ENCODE results near the gene SELENOM.

SELENOM gene

GRCh38 chr22:31126128-31126868 lies 18.9 kb upstream of the SELENOM start:
- DNase-seq (peak; percentile 13), ATAC-seq (ENCODE audit: insufficient read depth, low read depth) (peak; percentile 47)
- H3K9me3 ChIP-seq (ENCODE audit: insufficient read depth, low read length, severe bottlenecking) = no peaks in the 10 kb centered on the region
- H3K36me3 ChIP-seq (ENCODE audit: insufficient read depth, low read length) = no peaks in the 10 kb centered on the region
- no peak overlapping the region for H3K27ac ChIP-seq (ENCODE audit: low read length)
- H4K20me1 ChIP-seq (ENCODE audit: insufficient read depth, low read length) = no peaks in the 10 kb centered on the region
- H3K4me2 ChIP-seq (ENCODE audit: insufficient read depth, low read length) = no peak overlapping the region
- no peak overlapping the region for H3K9ac ChIP-seq (ENCODE audit: low read depth, low read length)
- no peak overlapping the region for H3K4me3 ChIP-seq (ENCODE audit: low read depth in 1 of 2, low read length in 2 of 2)
- TF ChIP-seq EZH2 (IDR thresholded peaks at IDR 0.05; ENCODE audit: borderline replicate concordance, low read depth, low read length, severe bottlenecking) (no peak), CTCF (IDR thresholded peaks at IDR 0.05; ENCODE audit: borderline replicate concordance, extremely low read depth, low read length, poor library complexity, severe bottlenecking) (no peak)
- no peaks in the 10 kb centered on the region for H3K27me3 ChIP-seq (ENCODE audit: insufficient read depth, low read length, poor library complexity)
- H2AFZ ChIP-seq (ENCODE audit: low read depth, low read length) = no peak overlapping the region
- no peaks in the 10 kb centered on the region for H3K79me2 ChIP-seq (ENCODE audit: insufficient read depth, low read length)
- no peaks in the 10 kb centered on the region for H3K4me1 ChIP-seq (ENCODE audit: insufficient read depth, low read length)

- ATAC-seq (ENCODE audit: insufficient read depth, low read depth) (no peak), DNase-seq (no peak)
- no peaks in the 10 kb centered on the region for H3K27me3 ChIP-seq (ENCODE audit: insufficient read depth, low read length, poor library complexity)
- H3K4me2 ChIP-seq (ENCODE audit: insufficient read depth, low read length) = no peak overlapping the region
- H4K20me1 ChIP-seq (ENCODE audit: insufficient read depth, low read length) = no peaks in the 10 kb centered on the region
- no peaks in the 10 kb centered on the region for H3K36me3 ChIP-seq (ENCODE audit: insufficient read depth, low read length)
- H3K4me1 ChIP-seq (ENCODE audit: insufficient read depth, low read length) = no peaks in the 10 kb centered on the region
- no peaks in the 10 kb centered on the region for H3K79me2 ChIP-seq (ENCODE audit: insufficient read depth, low read length)
- no peaks in the 10 kb centered on the region for H3K9me3 ChIP-seq (ENCODE audit: insufficient read depth, low read length, severe bottlenecking)
- H2AFZ ChIP-seq (ENCODE audit: low read depth, low read length) = no peak overlapping the region
- no peak overlapping the region for H3K27ac ChIP-seq (ENCODE audit: low read length)
- no peak overlapping the region for H3K9ac ChIP-seq (ENCODE audit: low read depth, low read length)
- TF ChIP-seq EZH2 (IDR thresholded peaks at IDR 0.05; ENCODE audit: borderline replicate concordance, low read depth, low read length, severe bottlenecking) (no peak), CTCF (IDR thresholded peaks at IDR 0.05; ENCODE audit: borderline replicate concordance, extremely low read depth, low read length, poor library complexity, severe bottlenecking) (no peak)
- H3K4me3 ChIP-seq (ENCODE audit: low read depth in 1 of 2, low read length in 2 of 2) = no peak overlapping the region
Measured at GRCh38 chr22:31125521-31126117, 18.3 kb upstream of the SELENOM start.

- DNase-seq (no peak), ATAC-seq (ENCODE audit: insufficient read depth, low read depth) (no peak)
- H3K4me3 ChIP-seq (ENCODE audit: low read depth in 1 of 2, low read length in 2 of 2) = no peak overlapping the region
- no peak for TF ChIP-seq EZH2 (IDR thresholded peaks at IDR 0.05; ENCODE audit: borderline replicate concordance, low read depth, low read length, severe bottlenecking)
- TF ChIP-seq CTCF (IDR thresholded peaks at IDR 0.05; ENCODE audit: borderline replicate concordance, extremely low read depth, low read length, poor library complexity, severe bottlenecking) = no peak
- H3K9me3 ChIP-seq (ENCODE audit: insufficient read depth, low read length, severe bottlenecking) = no peaks in the 10 kb centered on the region
- no peak overlapping the region for H3K27ac ChIP-seq (ENCODE audit: low read length)
- no peak overlapping the region for H3K4me2 ChIP-seq (ENCODE audit: insufficient read depth, low read length)
- H3K4me1 ChIP-seq (ENCODE audit: insufficient read depth, low read length) = no peaks in the 10 kb centered on the region
- H3K27me3 ChIP-seq (ENCODE audit: insufficient read depth, low read length, poor library complexity) = no peaks in the 10 kb centered on the region
- no peaks in the 10 kb centered on the region for H3K36me3 ChIP-seq (ENCODE audit: insufficient read depth, low read length)
- H2AFZ ChIP-seq (ENCODE audit: low read depth, low read length) = no peak overlapping the region
- no peak overlapping the region for H3K9ac ChIP-seq (ENCODE audit: low read depth, low read length)
- H4K20me1 ChIP-seq (ENCODE audit: insufficient read depth, low read length) = no peaks in the 10 kb centered on the region
- H3K79me2 ChIP-seq (ENCODE audit: insufficient read depth, low read length) = no peaks in the 10 kb centered on the region
Measured at GRCh38 chr22:31124811-31125465, 17.6 kb upstream of the SELENOM start.

Measured in DND-41 (cell line).